ENCODE data around the gene NUP98. TPM values are rescaled to one million over a fixed set of nuclear protein-coding genes. Genes with fewer than 3 reads are reported as not detected.

NUP98 gene
- total RNA-seq, 1 experiment from 2014 or later, result 114 TPM

- no peak for DNase-seq
- BruUV-seq (replicated peaks), result no TSS peak
- no peaks in the 10 kb centered on the region for H3K4me1 Mint-ChIP-seq (ENCODE audit: low read depth, unreplicated experiment)
- H3K27me3 Mint-ChIP-seq (ENCODE audit: unreplicated experiment), result no peaks in the 10 kb centered on the region
- TF ChIP-seq, protein P1, sequence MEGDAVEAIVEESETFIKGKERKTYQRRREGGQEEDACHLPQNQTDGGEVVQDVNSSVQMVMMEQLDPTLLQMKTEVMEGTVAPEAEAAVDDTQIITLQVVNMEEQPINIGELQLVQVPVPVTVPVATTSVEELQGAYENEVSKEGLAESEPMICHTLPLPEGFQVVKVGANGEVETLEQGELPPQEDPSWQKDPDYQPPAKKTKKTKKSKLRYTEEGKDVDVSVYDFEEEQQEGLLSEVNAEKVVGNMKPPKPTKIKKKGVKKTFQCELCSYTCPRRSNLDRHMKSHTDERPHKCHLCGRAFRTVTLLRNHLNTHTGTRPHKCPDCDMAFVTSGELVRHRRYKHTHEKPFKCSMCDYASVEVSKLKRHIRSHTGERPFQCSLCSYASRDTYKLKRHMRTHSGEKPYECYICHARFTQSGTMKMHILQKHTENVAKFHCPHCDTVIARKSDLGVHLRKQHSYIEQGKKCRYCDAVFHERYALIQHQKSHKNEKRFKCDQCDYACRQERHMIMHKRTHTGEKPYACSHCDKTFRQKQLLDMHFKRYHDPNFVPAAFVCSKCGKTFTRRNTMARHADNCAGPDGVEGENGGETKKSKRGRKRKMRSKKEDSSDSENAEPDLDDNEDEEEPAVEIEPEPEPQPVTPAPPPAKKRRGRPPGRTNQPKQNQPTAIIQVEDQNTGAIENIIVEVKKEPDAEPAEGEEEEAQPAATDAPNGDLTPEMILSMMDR (IDR thresholded peaks at IDR 0.05; ENCODE audit: unreplicated experiment), result no peak
- H3K4me3 Mint-ChIP-seq (ENCODE audit: low read depth, unreplicated experiment), result no peak overlapping the region
- CTCF ChIA-PET, result interaction anchor here (0.6 kb wide), 1 partner anchor 594 kb away, joined by 4 read pairs; no protein-coding TSS in a partner anchor
- intact Hi-C loops (cut with micrococcal nuclease; ENCODE audit: unreplicated experiment), result no loop called here
- no peak overlapping the region for H3K27ac Mint-ChIP-seq (ENCODE audit: unreplicated experiment)
- peaks cover 21% of the 10 kb centered on the region for H3K36me3 Mint-ChIP-seq (ENCODE audit: insufficient read depth, unreplicated experiment)
- peaks cover 3% of the 10 kb centered on the region for H3K9me3 Mint-ChIP-seq (ENCODE audit: low read depth, unreplicated experiment)
These were observed 131.3 kb downstream of the NUP98 start for GRCh38 chr11:3666023-3666530.

GRCh38 chr11:3665336-3666022 lies 131.9 kb downstream of the NUP98 start:
- TF ChIP-seq, protein P1 (IDR thresholded peaks at IDR 0.05; ENCODE audit: unreplicated experiment), result no peak
- Mint-ChIP-seq H3K4me3 (ENCODE audit: low read depth, unreplicated experiment) (no peak overlapping the region), H3K27me3 (ENCODE audit: unreplicated experiment) (no peaks in the 10 kb centered on the region), H3K9me3 (ENCODE audit: low read depth, unreplicated experiment) (peaks cover 3% of the 10 kb centered on the region), H3K4me1 (ENCODE audit: low read depth, unreplicated experiment) (no peaks in the 10 kb centered on the region), H3K36me3 (ENCODE audit: insufficient read depth, unreplicated experiment) (peaks cover 17% of the 10 kb centered on the region), H3K27ac (ENCODE audit: unreplicated experiment) (no peak overlapping the region)
- DNase-seq, result no peak
- no TSS peak for BruUV-seq (replicated peaks)
- CTCF ChIA-PET, result interaction anchor here (0.6 kb wide), 1 partner anchor 594 kb away, joined by 4 read pairs; no protein-coding TSS in a partner anchor
- intact Hi-C loops (cut with micrococcal nuclease; ENCODE audit: unreplicated experiment), result no loop called here

- BruUV-seq (replicated peaks), result no TSS peak
- TF ChIP-seq, protein P1 (IDR thresholded peaks at IDR 0.05; ENCODE audit: unreplicated experiment), result no peak
- Mint-ChIP-seq H3K27ac (ENCODE audit: unreplicated experiment) (peak overlapping the region; percentile 4), H3K27me3 (ENCODE audit: unreplicated experiment) (peaks cover 3% of the 10 kb centered on the region), H3K36me3 (ENCODE audit: insufficient read depth, unreplicated experiment) (peaks cover 17% of the 10 kb centered on the region), H3K9me3 (ENCODE audit: low read depth, unreplicated experiment) (peaks cover 3% of the 10 kb centered on the region), H3K4me3 (ENCODE audit: low read depth, unreplicated experiment) (no peak overlapping the region), H3K4me1 (ENCODE audit: low read depth, unreplicated experiment) (no peaks in the 10 kb centered on the region)
- intact Hi-C loops (cut with micrococcal nuclease; ENCODE audit: unreplicated experiment), result no loop called here
- DNase-seq, result no peak
- CTCF ChIA-PET, result no interaction called here
These were observed 133.2 kb downstream of the NUP98 start for GRCh38 chr11:3664032-3664630.

- Mint-ChIP-seq H3K36me3 (ENCODE audit: insufficient read depth, unreplicated experiment) (peaks cover 17% of the 10 kb centered on the region), H3K4me3 (ENCODE audit: low read depth, unreplicated experiment) (no peak overlapping the region), H3K27ac (ENCODE audit: unreplicated experiment) (no peak overlapping the region), H3K4me1 (ENCODE audit: low read depth, unreplicated experiment) (no peaks in the 10 kb centered on the region), H3K9me3 (ENCODE audit: low read depth, unreplicated experiment) (peaks cover 6% of the 10 kb centered on the region), H3K27me3 (ENCODE audit: unreplicated experiment) (peaks cover 16% of the 10 kb centered on the region)
- no peak for DNase-seq
- CTCF ChIA-PET, result no interaction called here
- TF ChIP-seq, protein P1 (IDR thresholded peaks at IDR 0.05; ENCODE audit: unreplicated experiment), result no peak
- intact Hi-C loops (cut with micrococcal nuclease; ENCODE audit: unreplicated experiment), result no loop called here
- no TSS peak for BruUV-seq (replicated peaks)
These were observed 134.5 kb downstream of the NUP98 start for GRCh38 chr11:3662856-3663255.
